Skeletal muscle satellite cell (primary cell): ENCODE measurements around the gene PNP.

Experiments used
- H3K27me3 ChIP-seq: 2 replicates; pipeline ENCODE4 v1.7.0; 2013; ENCODE audit warnings: low read length; ENCODE audit not compliant: control insufficient read depth, insufficient read depth
- H3K36me3 ChIP-seq: 2 replicates; pipeline ENCODE4 v1.7.0; 2013; ENCODE audit warnings: mild to moderate bottlenecking, control low read depth, low read length; ENCODE audit not compliant: insufficient read depth
- H3K4me1 ChIP-seq: 2 replicates; pipeline ENCODE4 v1.7.0; 2013; ENCODE audit warnings: low read length; ENCODE audit not compliant: control insufficient read depth, insufficient read depth
- H3K4me2 ChIP-seq: 2 replicates; pipeline ENCODE4 v1.7.0; 2013; ENCODE audit warnings: mild to moderate bottlenecking, low read length
- H3K4me3 ChIP-seq: 2 replicates; pipeline ENCODE4 v1.7.0; 2013; ENCODE audit warnings: low read length
- H3K9ac ChIP-seq: 2 replicates; pipeline ENCODE4 v1.7.0; 2013; ENCODE audit warnings: mild to moderate bottlenecking, low read depth, low read length, moderate library complexity
- H3K9me3 ChIP-seq: replicated peaks from 2 replicates; pipeline ENCODE4 v1.7.0; 2013; ENCODE audit warnings: mild to moderate bottlenecking, control low read depth, low read length

PNP gene

DNA sequence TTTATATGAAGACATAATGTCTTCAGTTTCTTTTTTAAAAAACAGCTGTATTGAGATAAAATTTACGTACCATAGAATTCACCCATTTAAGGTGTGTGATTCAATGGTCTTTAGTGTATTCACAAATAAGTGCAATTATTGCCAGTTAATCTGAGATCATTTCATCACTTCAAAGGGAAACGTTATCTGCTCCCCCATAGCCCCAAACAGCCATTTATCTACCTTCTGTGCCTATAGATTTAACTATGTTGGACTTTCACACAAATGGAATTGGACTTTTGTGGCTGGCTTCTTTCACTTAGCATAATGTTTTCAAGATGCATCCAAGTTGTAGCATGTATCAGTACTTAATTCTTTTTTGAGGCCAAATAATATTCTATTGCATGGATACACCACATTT, 9.7 kb downstream of the PNP start:
- H3K9me3 ChIP-seq, result no peaks in the 10 kb centered on the region
- no peak overlapping the region for H3K9ac ChIP-seq
- no peak overlapping the region for H3K4me2 ChIP-seq
- H3K27me3 ChIP-seq, result no peaks in the 10 kb centered on the region
- H3K4me3 ChIP-seq, result no peak overlapping the region
- H3K36me3 ChIP-seq, result peaks cover 51% of the 10 kb centered on the region
- H3K4me1 ChIP-seq, result no peaks in the 10 kb centered on the region

DNA sequence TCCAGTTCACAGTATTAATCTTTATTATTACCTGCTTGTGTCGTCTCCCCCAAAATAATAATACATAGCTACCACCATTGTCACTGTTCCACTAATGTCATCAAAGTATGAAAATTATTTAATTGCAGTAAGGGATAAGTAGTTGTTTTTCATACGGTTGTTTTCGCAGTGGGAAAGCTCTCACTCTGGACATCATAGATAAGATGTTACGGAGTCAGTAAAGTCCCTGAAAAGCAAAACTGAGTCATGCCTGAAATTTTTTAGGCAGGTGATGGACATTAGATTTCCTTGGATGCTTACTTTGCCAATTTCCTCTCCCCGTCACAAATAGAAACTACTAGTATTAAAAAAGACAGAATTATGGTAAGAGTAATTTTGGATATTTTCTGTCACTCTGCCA, 13.2 kb downstream of the PNP start:
- Histone ChIP-seq H3K4me1 (no peaks in the 10 kb centered on the region), H3K27me3 (no peaks in the 10 kb centered on the region), H3K36me3 (peaks cover 18% of the 10 kb centered on the region), H3K4me3 (no peak overlapping the region), H3K4me2 (no peak overlapping the region), H3K9me3 (no peaks in the 10 kb centered on the region), H3K9ac (no peak overlapping the region)

DNA sequence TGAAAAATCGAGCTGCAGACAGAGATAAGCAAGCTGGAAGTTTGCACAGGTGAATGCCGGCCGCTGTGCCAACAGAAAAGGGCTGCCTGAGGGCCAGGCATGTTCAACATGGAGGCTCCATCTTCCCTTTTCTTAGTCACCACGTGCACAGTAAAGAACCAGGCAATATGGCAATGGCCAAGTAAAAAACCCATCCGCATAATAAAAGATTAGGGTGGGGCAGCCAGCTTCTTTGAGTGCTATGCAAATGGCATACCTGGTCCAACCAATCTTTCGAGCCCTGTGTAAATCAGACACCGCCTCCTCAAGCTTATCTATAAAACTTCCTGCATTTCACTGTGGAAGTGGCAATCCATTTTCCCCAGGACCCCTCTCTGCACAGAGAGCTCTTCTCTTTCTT, 16.7 kb downstream of the PNP start:
- H3K9ac ChIP-seq, result no peak overlapping the region
- H3K9me3 ChIP-seq, result no peaks in the 10 kb centered on the region
- no peaks in the 10 kb centered on the region for H3K27me3 ChIP-seq
- H3K4me3 ChIP-seq, result no peak overlapping the region
- peaks cover 9% of the 10 kb centered on the region for H3K4me1 ChIP-seq
- no peak overlapping the region for H3K4me2 ChIP-seq
- H3K36me3 ChIP-seq, result no peaks in the 10 kb centered on the region

DNA sequence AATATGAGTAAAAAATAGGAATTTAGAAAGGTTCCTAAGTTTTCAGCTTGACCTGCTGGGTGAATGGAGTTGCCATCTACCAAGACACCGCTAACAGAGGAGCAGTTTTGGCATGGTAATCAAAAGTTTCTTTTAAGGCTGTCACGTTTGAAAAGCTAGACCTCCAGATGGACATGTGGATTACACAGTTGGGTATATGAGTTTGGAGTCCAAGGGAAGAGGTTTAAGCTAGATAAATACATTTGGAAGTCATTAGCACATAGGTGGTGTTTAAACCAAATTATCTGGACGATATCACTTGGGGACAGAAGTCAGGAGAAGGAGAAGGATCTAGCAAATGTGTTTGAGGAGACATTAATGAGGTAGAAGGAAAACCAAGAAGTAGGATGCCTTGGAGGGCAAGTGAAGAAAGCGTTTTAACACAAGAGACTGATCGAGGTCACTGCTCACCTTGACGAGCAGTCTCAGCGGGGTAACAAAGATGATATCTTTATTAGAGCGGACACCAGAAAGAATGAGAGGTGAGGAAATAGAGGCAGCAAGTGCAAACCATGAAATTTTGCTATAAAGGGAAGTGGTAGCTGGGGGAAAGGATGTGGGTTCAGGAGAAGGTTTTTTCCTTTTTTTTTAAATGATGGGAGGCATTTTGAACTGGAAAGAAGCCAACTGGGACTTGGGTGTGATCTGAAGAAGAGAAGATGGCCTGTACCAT, 17.6 kb downstream of the PNP start:
- no peak overlapping the region for H3K4me2 ChIP-seq
- H3K36me3 ChIP-seq, result no peaks in the 10 kb centered on the region
- H3K9ac ChIP-seq, result no peak overlapping the region
- H3K4me3 ChIP-seq, result no peak overlapping the region
- no peaks in the 10 kb centered on the region for H3K9me3 ChIP-seq
- peaks cover 9% of the 10 kb centered on the region for H3K4me1 ChIP-seq
- no peaks in the 10 kb centered on the region for H3K27me3 ChIP-seq

DNA sequence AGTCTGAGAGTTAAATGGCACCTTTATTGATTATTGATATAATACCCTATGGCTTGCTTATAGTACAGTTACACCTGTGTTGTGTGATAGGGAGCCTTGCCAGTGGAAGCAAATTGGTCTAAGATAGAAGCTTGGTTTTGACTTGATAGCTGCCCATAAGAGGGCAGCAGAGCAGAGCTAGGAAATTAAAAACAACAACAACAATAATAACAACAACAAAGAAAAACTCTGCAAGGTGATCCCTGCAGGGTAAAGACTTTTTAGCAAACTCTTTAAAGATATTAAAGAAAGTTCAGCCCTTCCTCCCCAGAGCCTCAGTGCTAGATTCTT, 18.2 kb downstream of the PNP start:
- H3K9me3 ChIP-seq, result no peaks in the 10 kb centered on the region
- H3K4me2 ChIP-seq, result no peak overlapping the region
- peaks cover 9% of the 10 kb centered on the region for H3K4me1 ChIP-seq
- H3K4me3 ChIP-seq, result no peak overlapping the region
- H3K36me3 ChIP-seq, result no peaks in the 10 kb centered on the region
- no peaks in the 10 kb centered on the region for H3K27me3 ChIP-seq
- H3K9ac ChIP-seq, result no peak overlapping the region

DNA sequence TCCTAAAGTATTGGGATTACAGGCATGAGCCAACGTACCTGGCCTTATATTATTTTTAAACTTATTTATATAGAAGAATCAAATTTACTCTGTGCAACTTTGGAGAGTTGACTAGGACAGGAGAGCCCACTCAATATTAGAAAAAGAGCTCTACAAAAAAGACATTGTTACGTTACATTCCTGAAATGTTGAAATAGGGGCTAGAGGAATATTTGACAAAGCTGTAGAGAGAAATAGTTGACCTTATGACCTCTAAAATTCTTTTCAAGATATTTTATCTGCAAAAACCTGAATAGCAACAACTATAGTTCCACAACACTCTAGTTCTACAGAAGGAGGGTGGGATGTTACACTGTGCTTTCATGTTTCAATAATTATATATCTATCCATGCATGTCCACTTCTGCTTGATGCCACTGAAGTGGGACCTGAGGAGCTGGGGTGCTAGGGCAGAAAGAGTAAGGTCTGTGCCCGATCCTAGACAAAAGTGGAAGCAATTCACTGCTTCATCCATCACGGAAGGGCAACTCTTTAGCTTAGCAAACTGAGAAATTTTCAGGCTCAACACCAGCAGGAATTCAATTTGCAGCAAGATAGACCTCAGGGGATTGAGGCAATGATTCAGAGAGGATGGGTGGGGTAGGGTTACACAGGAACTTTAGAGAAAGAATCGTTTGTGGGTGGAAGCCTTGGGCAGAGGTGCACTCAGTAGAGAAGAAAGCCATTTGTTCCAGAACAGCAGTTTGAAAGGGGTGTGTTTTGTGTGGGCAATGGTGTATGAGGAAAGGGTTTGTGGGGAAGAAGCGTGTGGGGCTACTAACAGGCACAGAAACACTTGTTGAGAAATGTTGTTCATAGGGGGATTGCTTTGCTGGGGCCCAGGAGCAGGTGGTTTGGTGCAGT, 20.1 kb downstream of the PNP start:
- H3K4me2 ChIP-seq, result peak overlapping the region; percentile 35
- H3K9me3 ChIP-seq, result no peaks in the 10 kb centered on the region
- no peaks in the 10 kb centered on the region for H3K36me3 ChIP-seq
- H3K4me3 ChIP-seq, result peak overlapping the region; percentile 3
- peaks cover 9% of the 10 kb centered on the region for H3K4me1 ChIP-seq
- H3K9ac ChIP-seq, result no peak overlapping the region
- H3K27me3 ChIP-seq, result peaks cover 5% of the 10 kb centered on the region

DNA sequence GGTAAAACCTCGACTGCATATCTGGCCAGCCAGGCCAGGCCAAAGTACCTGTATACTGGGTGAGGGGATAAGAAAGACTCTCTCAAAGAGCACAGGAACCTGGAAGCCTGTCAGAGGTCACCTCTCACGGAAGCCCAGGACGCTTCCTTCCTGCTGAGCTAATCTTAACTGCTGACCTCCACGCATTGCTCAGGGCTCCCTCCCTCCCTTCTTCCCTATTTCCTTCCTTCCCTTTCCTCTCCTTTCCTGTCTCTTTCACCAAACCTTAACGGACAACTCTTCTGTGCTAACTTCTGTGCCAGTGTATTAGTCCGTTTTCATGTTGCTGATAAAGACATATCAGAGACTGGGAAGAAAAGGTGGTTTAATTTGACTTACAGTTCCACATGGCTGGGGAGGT, 21.4 kb downstream of the PNP start:
- no peak overlapping the region for H3K9ac ChIP-seq
- no peaks in the 10 kb centered on the region for H3K36me3 ChIP-seq
- peaks cover 16% of the 10 kb centered on the region for H3K4me1 ChIP-seq
- peaks cover 5% of the 10 kb centered on the region for H3K27me3 ChIP-seq
- H3K4me2 ChIP-seq, result no peak overlapping the region
- no peaks in the 10 kb centered on the region for H3K9me3 ChIP-seq
- no peak overlapping the region for H3K4me3 ChIP-seq

DNA sequence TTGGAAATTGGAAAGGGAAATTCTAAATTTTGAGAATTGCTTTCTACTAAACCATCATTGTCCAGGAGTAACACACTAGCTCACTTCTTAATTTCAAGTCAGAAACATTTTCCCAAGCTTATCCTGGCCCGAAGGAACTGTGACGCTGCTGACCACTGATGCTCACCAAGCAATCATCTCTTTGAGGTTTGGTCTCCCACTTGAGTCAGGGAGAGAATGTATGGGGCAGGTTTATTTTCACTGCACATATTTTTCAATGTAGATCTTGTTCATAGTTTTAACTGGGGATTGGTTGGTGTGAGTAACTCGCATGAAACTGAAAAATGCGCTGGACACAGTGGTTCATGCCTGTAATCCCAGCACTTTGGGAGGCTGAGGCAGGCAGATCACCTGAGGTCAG, 23.3 kb downstream of the PNP start:
- no peak overlapping the region for H3K9ac ChIP-seq
- H3K4me1 ChIP-seq, result peaks cover 19% of the 10 kb centered on the region
- H3K4me2 ChIP-seq, result no peak overlapping the region
- H3K4me3 ChIP-seq, result no peak overlapping the region
- H3K36me3 ChIP-seq, result no peaks in the 10 kb centered on the region
- H3K27me3 ChIP-seq, result peaks cover 5% of the 10 kb centered on the region
- no peaks in the 10 kb centered on the region for H3K9me3 ChIP-seq

DNA sequence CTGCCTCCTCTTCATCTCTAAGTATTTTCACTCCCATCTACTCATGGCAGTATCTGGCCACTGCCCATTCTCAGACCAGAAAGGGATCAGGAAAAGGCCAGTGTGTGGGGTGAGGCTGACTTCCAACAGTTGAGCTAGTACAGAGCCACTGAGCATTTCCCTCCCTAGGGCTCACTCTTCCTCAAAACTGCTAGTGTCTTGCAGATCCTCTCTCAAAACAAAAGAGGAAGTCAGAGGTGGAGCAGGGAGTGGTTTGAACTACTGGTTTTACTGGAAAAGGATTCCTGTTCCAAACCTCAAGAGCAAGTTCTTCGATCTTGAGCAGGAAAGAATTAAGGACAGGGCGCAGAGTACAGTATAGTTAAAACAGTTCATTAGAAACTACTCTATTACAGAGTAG, 24.4 kb downstream of the PNP start:
- H3K9me3 ChIP-seq, result no peaks in the 10 kb centered on the region

DNA sequence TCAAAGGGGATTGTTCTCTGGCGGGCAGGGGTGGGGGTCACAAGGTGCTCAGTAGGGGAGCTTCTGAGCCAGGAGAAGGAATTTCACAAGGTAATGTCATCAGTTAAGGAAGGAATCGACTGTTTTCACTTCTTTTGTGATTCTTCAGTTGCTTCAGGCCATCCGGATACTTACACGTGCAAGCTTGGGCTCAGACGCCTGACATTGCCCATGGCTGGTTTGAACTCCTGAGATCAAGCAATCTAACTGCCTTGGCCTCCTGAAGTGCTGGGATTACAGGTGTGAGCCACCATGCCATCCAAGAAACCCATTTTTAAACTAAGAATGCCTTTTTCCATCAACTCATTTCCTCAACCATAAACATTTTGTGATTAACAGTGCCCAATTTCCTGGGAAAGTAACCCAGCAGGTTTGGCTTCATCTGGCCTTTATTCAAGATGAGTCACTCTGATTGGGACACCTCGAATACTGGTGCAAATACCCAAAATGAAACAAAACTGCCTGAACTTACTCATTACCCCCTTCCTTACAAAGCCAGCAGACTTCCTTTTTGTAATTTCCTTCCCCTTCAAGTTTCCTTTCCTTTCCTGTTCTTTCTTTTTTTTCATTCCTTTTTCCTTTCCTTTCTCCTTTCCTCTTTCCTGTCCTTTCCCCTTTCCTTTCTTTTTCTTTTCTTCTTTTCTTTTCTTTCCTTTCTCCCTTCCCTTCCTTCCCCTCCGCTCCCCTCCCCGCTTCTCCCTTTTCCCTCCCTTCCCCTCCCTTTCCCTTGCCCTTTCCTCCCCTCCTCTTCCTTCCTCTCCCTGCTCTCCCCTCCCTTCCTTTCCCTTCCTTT, 25.9 kb downstream of the PNP start:
- H3K36me3 ChIP-seq, result no peaks in the 10 kb centered on the region
- H3K4me1 ChIP-seq, result peaks cover 10% of the 10 kb centered on the region
- peaks cover 5% of the 10 kb centered on the region for H3K27me3 ChIP-seq
- H3K4me2 ChIP-seq, result no peak overlapping the region
- no peak overlapping the region for H3K4me3 ChIP-seq
- H3K9ac ChIP-seq, result no peak overlapping the region
- no peaks in the 10 kb centered on the region for H3K9me3 ChIP-seq

More for the DNA sequence above, 24.4 kb downstream of the PNP start:
- H3K36me3 ChIP-seq, result no peaks in the 10 kb centered on the region
- no peak overlapping the region for H3K9ac ChIP-seq
- no peak overlapping the region for H3K4me2 ChIP-seq
- H3K4me1 ChIP-seq, result peaks cover 19% of the 10 kb centered on the region
- peaks cover 5% of the 10 kb centered on the region for H3K27me3 ChIP-seq
- no peak overlapping the region for H3K4me3 ChIP-seq

DNA sequence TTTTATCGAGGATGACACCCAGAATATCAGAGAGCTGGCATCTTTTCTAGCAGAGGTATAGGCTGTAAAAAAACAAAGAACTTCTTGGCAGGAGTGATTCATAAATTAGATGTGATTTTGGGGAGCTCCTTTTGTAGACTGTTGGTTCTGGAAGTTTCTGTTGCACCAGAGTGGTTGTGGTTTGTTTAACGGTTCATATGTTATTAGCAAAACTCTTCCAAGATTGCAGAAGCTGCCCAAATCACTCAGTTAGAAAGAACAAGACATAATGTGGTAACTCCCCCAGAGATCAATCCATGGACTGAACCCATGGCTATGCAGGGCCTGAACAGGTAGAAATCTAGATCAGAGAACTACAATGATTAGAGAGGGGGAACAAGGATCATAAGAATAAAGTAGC, 29.4 kb downstream of the PNP start:
- H3K36me3 ChIP-seq, result no peaks in the 10 kb centered on the region
- no peak overlapping the region for H3K4me2 ChIP-seq
- peaks cover 2% of the 10 kb centered on the region for H3K27me3 ChIP-seq
- H3K9ac ChIP-seq, result no peak overlapping the region
- peaks cover 22% of the 10 kb centered on the region for H3K4me1 ChIP-seq
- no peaks in the 10 kb centered on the region for H3K9me3 ChIP-seq
- H3K4me3 ChIP-seq, result no peak overlapping the region
